Measurements from ENCODE around the gene REX1BD.
A peak's percentile ranks its signal among the peaks of the same experiment; 100 is the strongest.

REX1BD gene

GRCh38 chr19:18594096-18594823 is 5.7 kb downstream of the REX1BD start:
- no peaks in the 10 kb centered on the region for H3K9me3 ChIP-seq (ENCODE audit: control insufficient read depth, insufficient read depth, low read length)
- H4K20me1 ChIP-seq (ENCODE audit: control insufficient read depth, insufficient read depth, low read depth, low read length), result no peaks in the 10 kb centered on the region
- H3K4me3 ChIP-seq (ENCODE audit: low read length), result peak overlapping the region; percentile 77
- H3K27me3 ChIP-seq (ENCODE audit: control insufficient read depth, low read length), result no peaks in the 10 kb centered on the region
- H3K9me2 ChIP-seq (replicated peaks; ENCODE audit: control insufficient read depth, low read length), result no peaks in the 10 kb centered on the region
- peaks cover 9% of the 10 kb centered on the region for H3F3A ChIP-seq (ENCODE audit: control insufficient read depth, insufficient read depth)
- H3K4me1 ChIP-seq (ENCODE audit: control insufficient read depth, low read length), result peaks cover 52% of the 10 kb centered on the region
- peak; percentile 91 for TF ChIP-seq CTCF (IDR thresholded peaks at IDR 0.05; ENCODE audit: low read depth, low read length, poor library complexity, severe bottlenecking)
- TF ChIP-seq EZH2phosphoT487 (IDR thresholded peaks at IDR 0.05; ENCODE audit: borderline replicate concordance, low read length), result no peak
- H3K4me2 ChIP-seq (ENCODE audit: low read length), result peak overlapping the region; percentile 89
- H3K36me3 ChIP-seq (ENCODE audit: control insufficient read depth, low read length), result peaks cover 22% of the 10 kb centered on the region
- H3K79me2 ChIP-seq (ENCODE audit: control insufficient read depth, low read length), result peaks cover 17% of the 10 kb centered on the region
- H3K27ac ChIP-seq (ENCODE audit: low read depth, low read length), result peak overlapping the region; percentile 32; the same call in 1 of the 2 replicates

DNA sequence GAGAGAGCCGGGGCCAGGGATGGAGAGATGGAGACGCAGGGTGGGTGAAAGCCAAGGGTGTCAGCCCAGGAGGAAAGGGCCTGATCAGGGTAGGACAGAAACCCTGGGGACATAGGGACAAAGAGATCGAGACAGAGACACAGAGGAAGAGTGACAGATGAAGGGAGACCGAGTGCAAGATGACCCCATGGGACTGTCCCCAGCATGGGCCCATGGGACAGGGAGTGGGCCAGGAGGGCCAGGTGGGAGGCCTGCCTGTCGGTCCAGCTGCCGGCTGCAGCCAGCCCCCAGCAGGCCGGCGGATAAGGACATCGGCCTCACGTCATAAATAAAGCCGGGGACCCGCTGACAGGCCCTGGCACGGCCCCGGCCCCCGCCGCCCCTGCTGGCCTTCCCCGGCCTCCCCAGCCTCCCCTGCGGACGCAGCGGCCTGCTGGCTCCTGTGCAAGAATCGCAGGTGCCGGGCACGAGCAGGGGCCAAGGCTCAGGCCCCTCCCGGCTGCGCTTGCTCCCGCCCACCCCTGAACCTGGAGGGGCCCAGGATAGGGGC is 6.3 kb downstream of the REX1BD start:
- Histone ChIP-seq H3K9me3 (ENCODE audit: control insufficient read depth, insufficient read depth, low read length) (no peaks in the 10 kb centered on the region), H3K79me2 (ENCODE audit: control insufficient read depth, low read length) (peaks cover 11% of the 10 kb centered on the region), H3F3A (ENCODE audit: control insufficient read depth, insufficient read depth) (peaks cover 5% of the 10 kb centered on the region), H3K4me3 (ENCODE audit: low read length) (peak overlapping the region; percentile 77), H3K27me3 (ENCODE audit: control insufficient read depth, low read length) (0 out of 2 replicates have a peak, but pooled peaks cover 3% of the 10 kb centered on the region), H3K27ac (ENCODE audit: low read depth, low read length) (0 out of 2 replicates have a peak overlapping the region, but pooled peaks have one; percentile 32), H4K20me1 (ENCODE audit: control insufficient read depth, insufficient read depth, low read depth, low read length) (no peaks in the 10 kb centered on the region), H3K36me3 (ENCODE audit: control insufficient read depth, low read length) (peaks cover 17% of the 10 kb centered on the region), H3K9me2 (replicated peaks; ENCODE audit: control insufficient read depth, low read length) (no peaks in the 10 kb centered on the region), H3K4me1 (ENCODE audit: control insufficient read depth, low read length) (peaks cover 46% of the 10 kb centered on the region), H3K4me2 (ENCODE audit: low read length) (peak overlapping the region; percentile 89)
- TF ChIP-seq EZH2phosphoT487 (IDR thresholded peaks at IDR 0.05; ENCODE audit: borderline replicate concordance, low read length), result no peak
- no peak for TF ChIP-seq CTCF (IDR thresholded peaks at IDR 0.05; ENCODE audit: low read depth, low read length, poor library complexity, severe bottlenecking)

GRCh38 chr19:18595475-18595874 is 6.9 kb downstream of the REX1BD start:
- Histone ChIP-seq H3K4me1 (ENCODE audit: control insufficient read depth, low read length) (peaks cover 41% of the 10 kb centered on the region), H3K9me2 (replicated peaks; ENCODE audit: control insufficient read depth, low read length) (no peaks in the 10 kb centered on the region), H3K27me3 (ENCODE audit: control insufficient read depth, low read length) (0 out of 2 replicates have a peak, but pooled peaks cover 3% of the 10 kb centered on the region), H3F3A (ENCODE audit: control insufficient read depth, insufficient read depth) (peaks cover 3% of the 10 kb centered on the region; the same call in 1 of the 2 replicates), H3K27ac (ENCODE audit: low read depth, low read length) (no peak overlapping the region), H3K4me3 (ENCODE audit: low read length) (no peak overlapping the region), H3K4me2 (ENCODE audit: low read length) (no peak overlapping the region), H4K20me1 (ENCODE audit: control insufficient read depth, insufficient read depth, low read depth, low read length) (no peaks in the 10 kb centered on the region), H3K79me2 (ENCODE audit: control insufficient read depth, low read length) (peaks cover 5% of the 10 kb centered on the region), H3K36me3 (ENCODE audit: control insufficient read depth, low read length) (peaks cover 14% of the 10 kb centered on the region), H3K9me3 (ENCODE audit: control insufficient read depth, insufficient read depth, low read length) (no peaks in the 10 kb centered on the region)
- TF ChIP-seq EZH2phosphoT487 (IDR thresholded peaks at IDR 0.05; ENCODE audit: borderline replicate concordance, low read length) (no peak), CTCF (IDR thresholded peaks at IDR 0.05; ENCODE audit: low read depth, low read length, poor library complexity, severe bottlenecking) (no peak)
